ENCODE data around the gene TLCD3A. TPM values are rescaled to one million over a fixed set of nuclear protein-coding genes. Genes with fewer than 3 reads are reported as not detected.
A peak's percentile ranks its signal among the peaks of the same experiment; 100 is the strongest.

Gene TLCD3A
- total RNA-seq, 3 donors from 2014 or later (not counting 1 experiment from before 2014, with no cell fraction given), result 0.75 to 3.1 (median 1.8) TPM

- no peak for ATAC-seq
- no peak for TF ChIP-seq CTCF (IDR thresholded peaks at IDR 0.05)
- Histone ChIP-seq H3K27ac (ENCODE audit: low read length) (no peak overlapping the region), H3K4me3 (ENCODE audit: low read length) (no peak overlapping the region), H3K36me3 (ENCODE audit: control insufficient read depth, insufficient read depth, low read length) (peaks cover 17% of the 10 kb centered on the region), H3K4me1 (ENCODE audit: control insufficient read depth, insufficient read depth, low read length) (peaks cover 19% of the 10 kb centered on the region), H3K9me3 (ENCODE audit: control insufficient read depth, insufficient read depth, low read length) (no peaks in the 10 kb centered on the region), H3K27me3 (ENCODE audit: control insufficient read depth, insufficient read depth, low read length) (no peaks in the 10 kb centered on the region)
- no peaks in the 10 kb centered on the region for H3K27me3 Mint-ChIP-seq (ENCODE audit: low read depth in 2 of 2)
- intact Hi-C loops (cut with micrococcal nuclease), result loop anchor here (2.0 kb wide), 1 partner anchor 18 kb away; the partner anchor contains the start of gene TLCD3A
- H3K9me3 Mint-ChIP-seq, result no peaks in the 10 kb centered on the region
- H3K27ac Mint-ChIP-seq, result peak overlapping the region; percentile 7 to 84
- H3K36me3 Mint-ChIP-seq, result no peaks in the 10 kb centered on the region
- DNase-seq, result no peak
- WGBS (ENCODE audit: insufficient coverage), result 86% methylated on average over 8 of the region's 8 CpGs
- peak overlapping the region; percentile 94 for H3K4me3 Mint-ChIP-seq
- H3K4me1 Mint-ChIP-seq, result peaks cover 23 to 42% of the 10 kb centered on the region in 2 donors
These were observed 18.1 kb downstream of the TLCD3A start for GRCh38 chr17:750431-751037.

GRCh38 chr17:751269-752001, 19.0 kb downstream of the TLCD3A start:
- Mint-ChIP-seq H3K4me3 (peak overlapping the region; percentile 94), H3K27ac (peak overlapping the region; percentile 84 to 89), H3K9me3 (no peaks in the 10 kb centered on the region), H3K4me1 (peaks cover 23 to 42% of the 10 kb centered on the region in 2 donors), H3K27me3 (ENCODE audit: low read depth in 2 of 2) (no peaks in the 10 kb centered on the region), H3K36me3 (no peaks in the 10 kb centered on the region)
- intact Hi-C loops (cut with micrococcal nuclease), result loop anchor here (1.0 to 2.0 kb wide), 3 partner anchors 19 to 340 kb away; partner anchors contain the start of genes GLOD4, MRM3 and TLCD3A
- WGBS (ENCODE audit: insufficient coverage), result 3% methylated on average over 49 of the region's 49 CpGs
- peak overlapping the region; percentile 58 for H3K4me3 ChIP-seq (ENCODE audit: low read length)
- H3K36me3 ChIP-seq (ENCODE audit: control insufficient read depth, insufficient read depth, low read length), result peaks cover 8% of the 10 kb centered on the region
- peaks cover 19% of the 10 kb centered on the region for H3K4me1 ChIP-seq (ENCODE audit: control insufficient read depth, insufficient read depth, low read length)
- TF ChIP-seq CTCF (IDR thresholded peaks at IDR 0.05), result no peak
- H3K9me3 ChIP-seq (ENCODE audit: control insufficient read depth, insufficient read depth, low read length), result no peaks in the 10 kb centered on the region
- no peaks in the 10 kb centered on the region for H3K27me3 ChIP-seq (ENCODE audit: control insufficient read depth, insufficient read depth, low read length)
- H3K27ac ChIP-seq (ENCODE audit: low read length), result peak overlapping the region; percentile 4
- DNase-seq (peak in 1 of 2 donors; percentile 71), ATAC-seq (peak; percentile 30 to 61 (median 42))

GRCh38 chr17:752002-752619, 19.7 kb downstream of the TLCD3A start, which contains the start of gene GEMIN4:
GEMIN4 (minus strand) TSS chr17:752264; CDS start chr17:752142, 122 bp downstream.
- intact Hi-C loops (cut with micrococcal nuclease), result loop anchor here (1.0 kb wide), 2 partner anchors 30 to 341 kb away; partner anchors contain the start of genes GLOD4 and MRM3
- Mint-ChIP-seq H3K27me3 (ENCODE audit: low read depth in 2 of 2) (no peaks in the 10 kb centered on the region), H3K9me3 (no peaks in the 10 kb centered on the region), H3K27ac (peak within 1 kb of the TSS; percentile 84 to 89), H3K4me3 (peak within 1 kb of the TSS; percentile 94), H3K4me1 (peaks cover 23 to 42% of the 10 kb centered on the region in 2 donors), H3K36me3 (no peaks in the 10 kb centered on the region)
- peak within 1 kb of the TSS; percentile 58 for H3K4me3 ChIP-seq (ENCODE audit: low read length)
- WGBS (ENCODE audit: insufficient coverage), result under 1% methylated on average over 87 of the region's 87 CpGs
- peak; percentile 92 for TF ChIP-seq CTCF (IDR thresholded peaks at IDR 0.05)
- no peaks in the 10 kb centered on the region for H3K27me3 ChIP-seq (ENCODE audit: control insufficient read depth, insufficient read depth, low read length)
- ATAC-seq (peak; percentile 91 to 98 (median 93)), DNase-seq (peak; percentile 97 to 99)
- H3K9me3 ChIP-seq (ENCODE audit: control insufficient read depth, insufficient read depth, low read length), result no peaks in the 10 kb centered on the region
- H3K27ac ChIP-seq (ENCODE audit: low read length), result peak within 1 kb of the TSS; percentile 54
- peaks cover 19% of the 10 kb centered on the region for H3K4me1 ChIP-seq (ENCODE audit: control insufficient read depth, insufficient read depth, low read length)
- peaks cover 3% of the 10 kb centered on the region for H3K36me3 ChIP-seq (ENCODE audit: control insufficient read depth, insufficient read depth, low read length)

All from natural killer cell (primary cell).